HepG2 (cell line): ENCODE measurements around the gene COL26A1. TPM values are rescaled to one million over a fixed set of nuclear protein-coding genes. Genes with fewer than 3 reads are reported as not detected.
A peak's percentile ranks its signal among the peaks of the same experiment; 100 is the strongest.

Source experiments
- AGO2 ChIP-seq: fragments of 200-400 bp; formaldehyde crosslinking; optimal IDR thresholded peaks from 2 replicates; pipeline ENCODE3; 2017; ENCODE audit warnings: mild to moderate bottlenecking, low read depth, low read length, moderate library complexity
- AKAP8 ChIP-seq: sonication (generic); formaldehyde crosslinking; IDR thresholded peaks from 2 replicates; pipeline ENCODE4 v1.5.1; 2020; ENCODE audit warnings: mild to moderate bottlenecking, missing genetic modification reagents
- BATF2 ChIP-seq: sonication (generic); formaldehyde crosslinking; IDR thresholded peaks from 2 replicates; pipeline ENCODE4 v1.8.0; 2022; ENCODE audit warnings: mild to moderate bottlenecking, missing genetic modification reagents, moderate library complexity
- BRCA1 ChIP-seq: sonication (generic); formaldehyde crosslinking; IDR thresholded peaks from 2 replicates; pipeline ENCODE4 v1.4.0; 2020; ENCODE audit warnings: missing genetic modification reagents
- CBFB ChIP-seq: sonication (generic); formaldehyde crosslinking; IDR thresholded peaks from 2 replicates; pipeline ENCODE4 v1.4.0; 2020; ENCODE audit warnings: missing genetic modification reagents
- IRX3 ChIP-seq: sonication (generic); formaldehyde crosslinking; IDR thresholded peaks from 2 replicates; pipeline ENCODE4 v1.8.1; 2023; ENCODE audit warnings: mild to moderate bottlenecking, low read depth, missing genetic modification reagents, borderline replicate concordance
- KLF15 ChIP-seq: sonication (generic); formaldehyde crosslinking; IDR thresholded peaks from 2 replicates; pipeline ENCODE4 v1.8.1; 2023; ENCODE audit warnings: borderline replicate concordance, mild to moderate bottlenecking, inconsistent platforms, missing genetic modification reagents, mixed read lengths
- LRRFIP1 ChIP-seq: sonication (generic); formaldehyde crosslinking; conservative IDR thresholded peaks from 2 replicates; pipeline ENCODE4 v1.4.0; 2020; ENCODE audit warnings: missing genetic modification reagents
- MAX ChIP-seq: IDR thresholded peaks from 2 replicates; pipeline ENCODE4 v1.6.1; 2012; ENCODE audit warnings: inconsistent platforms
- MEIS1 ChIP-seq: sonication (generic); formaldehyde crosslinking; IDR thresholded peaks from 2 replicates; pipeline ENCODE4 v1.9.0; 2021; ENCODE audit warnings: mild to moderate bottlenecking, missing genetic modification reagents, moderate library complexity, borderline replicate concordance
- MTA3 ChIP-seq: sonication (generic); formaldehyde crosslinking; IDR thresholded peaks from 2 replicates; pipeline ENCODE4 v1.4.0; 2020; ENCODE audit warnings: missing genetic modification reagents
- NFYB ChIP-seq: sonication (generic); formaldehyde crosslinking; IDR thresholded peaks from 2 replicates; pipeline ENCODE4 v1.4.0; 2020; ENCODE audit warnings: missing genetic modification reagents
- PLSCR1 ChIP-seq: sonication (generic); formaldehyde crosslinking; IDR thresholded peaks from 2 replicates; pipeline ENCODE4 v1.5.0; 2020; ENCODE audit warnings: missing genetic modification reagents, mild to moderate bottlenecking, borderline replicate concordance
- SP140L ChIP-seq: sonication (generic); formaldehyde crosslinking; IDR thresholded peaks from 2 replicates; pipeline ENCODE4 v1.4.0; 2020; ENCODE audit warnings: missing genetic modification reagents, borderline replicate concordance
- THAP7 ChIP-seq: sonication (generic); formaldehyde crosslinking; IDR thresholded peaks from 2 replicates; pipeline ENCODE4 v1.8.1; 2023; ENCODE audit warnings: mild to moderate bottlenecking, missing genetic modification reagents
- U2AF2 ChIP-seq: fragments of 200-400 bp; formaldehyde crosslinking; IDR thresholded peaks from 2 replicates; pipeline ENCODE4 v1.6.1; 2017; ENCODE audit warnings: low read depth, mild to moderate bottlenecking, low read length
- ZNF235 ChIP-seq: sonication (generic); formaldehyde crosslinking; IDR thresholded peaks from 2 replicates; pipeline ENCODE4 v1.8.1; 2023; ENCODE audit warnings: mild to moderate bottlenecking, missing genetic modification reagents, borderline replicate concordance
- ZNF484 ChIP-seq: sonication (generic); formaldehyde crosslinking; IDR thresholded peaks from 2 replicates; pipeline ENCODE4 v1.5.1; 2020; ENCODE audit warnings: mild to moderate bottlenecking, low read depth, missing genetic modification reagents, borderline replicate concordance
- ZNF530 ChIP-seq: sonication (generic); formaldehyde crosslinking; IDR thresholded peaks from 2 replicates; pipeline ENCODE4 v1.5.0; 2020; ENCODE audit warnings: low read depth, mild to moderate bottlenecking, missing genetic modification reagents
- ZNF574 ChIP-seq: sonication (generic); formaldehyde crosslinking; IDR thresholded peaks from 2 replicates; pipeline ENCODE4 v1.4.0; 2020; ENCODE audit warnings: missing genetic modification reagents
- ZNF576 ChIP-seq: sonication (generic); formaldehyde crosslinking; IDR thresholded peaks from 2 replicates; pipeline ENCODE4 v1.4.0; 2020; ENCODE audit warnings: mild to moderate bottlenecking, missing genetic modification reagents
- polyA plus RNA-seq, 8 experiments: library from polyadenylated mRNA; depleted of rRNA in 3 of 8; stranded (reverse) in 7 of 8; unstranded in 1 of 8; fragments of >200 nt; fragmentation: Illumina TruSeq in 4 of 8; extraction: Trizol in 4 of 8; gene quantifications; 2 replicates each; pipeline versions ENCODE4 v1.2.1 to v1.2.3, GENCODE V29; 2011 to 2016; ENCODE audit warnings: low read depth in 4 of 8, missing spikeins in 1 of 8, mixed read lengths in 1 of 8; ENCODE audit not compliant: insufficient read depth in 1 of 8
- total RNA-seq, 5 experiments: library from RNA; depleted of rRNA; stranded (reverse); fragments of >200 nt; fragmentation: Illumina TruSeq; extraction: Trizol; gene quantifications; 2 replicates each; pipeline ENCODE4 v1.2.3, GENCODE V29; 2016; ENCODE audit warnings: low read depth in 1 of 5

COL26A1 gene
- total and polyA plus RNA-seq, 2 of the 13 experiments (the other 11 are each of a cell fraction or from before 2014, with no cell fraction given) = 7.8 to 9.2 TPM

GRCh38 chr7:101390901-101391301 lies 28.2 kb downstream of the COL26A1 start (continued):
- TF ChIP-seq CBFB (CRISPR knock-in tag) (peak; percentile 83), THAP7 (CRISPR knock-in tag) (0 out of 2 replicates have a peak, but pooled peaks have one; percentile 37), U2AF2 (no peak), ZNF235 (CRISPR knock-in tag) (no peak), BRCA1 (CRISPR knock-in tag) (0 out of 2 replicates have a peak, but pooled peaks have one; percentile 54), SP140L (CRISPR knock-in tag) (no peak), IRX3 (CRISPR knock-in tag) (no peak), ZNF574 (CRISPR knock-in tag) (peak; percentile 68), ZNF576 (no peak), AGO2 (no peak), MTA3 (no peak), LRRFIP1 (CRISPR knock-in tag) (no peak), KLF15 (CRISPR knock-in tag) (no peak), BATF2 (CRISPR knock-in tag) (no peak), ZNF484 (no peak), MAX (peak; percentile 75), ZNF530 (CRISPR knock-in tag) (no peak), PLSCR1 (CRISPR knock-in tag) (no peak), MEIS1 (CRISPR knock-in tag) (no peak), AKAP8 (peak; percentile 41; the same call in 1 of the 2 replicates), NFYB (no peak)
